ENCODE data around the gene LDHAL6B. TPM values are rescaled to one million over a fixed set of nuclear protein-coding genes. Genes with fewer than 3 reads are reported as not detected.

LDHAL6B gene
- total and polyA plus RNA-seq, 7 experiments from 2014 or later = not detected

- Mint-ChIP-seq H3K4me3 (no peak overlapping the region), H3K4me1 (peaks cover 0 to 12% (median 8%) of the 10 kb centered on the region in 7 donors), H3K36me3 (peaks cover 0 to 34% (median 0%) of the 10 kb centered on the region in 5 donors), H3K27ac (no peak overlapping the region), H3K9me3 (peaks cover 0 to 4% (median 0%) of the 10 kb centered on the region in 11 donors), H3K27me3 (peaks cover 0 to 12% (median 5%) of the 10 kb centered on the region in 5 donors)
- ATAC-seq (no peak), DNase-seq (no peak)
- H3K4me1 ChIP-seq (ENCODE audit: control insufficient read depth in 2 of 2, insufficient read depth in 2 of 2, low read length in 2 of 2) = no peaks in the 10 kb centered on the region
- CTCF ChIA-PET = no interaction called here
- H3K9me3 ChIP-seq (ENCODE audit: control insufficient read depth in 2 of 3, low read length in 3 of 3) = no peaks in the 10 kb centered on the region
- H3K36me3 ChIP-seq (ENCODE audit: control insufficient read depth in 2 of 3, insufficient read depth in 3 of 3, low read length in 3 of 3) = no peaks in the 10 kb centered on the region
- POLR2A ChIA-PET = no interaction called here
- H3K27me3 ChIP-seq (ENCODE audit: control insufficient read depth in 2 of 2, insufficient read depth in 2 of 2, low read length in 2 of 2) = no peaks in the 10 kb centered on the region
- no peak overlapping the region for H3K4me3 ChIP-seq (ENCODE audit: low read length)
- no peak overlapping the region for H3K27ac ChIP-seq (ENCODE audit: low read depth, low read length)
- intact Hi-C loops (cut with micrococcal nuclease) = no loop called here
These were observed 16.4 kb downstream of the LDHAL6B start for GRCh38 chr15:59222906-59223550.

- CTCF ChIA-PET = no interaction called here
These were observed 17.1 kb downstream of the LDHAL6B start for GRCh38 chr15:59223736-59224135.

GRCh38 chr15:59224474-59224873 lies 17.8 kb downstream of the LDHAL6B start:
- Histone ChIP-seq H3K9me3 (ENCODE audit: control insufficient read depth in 2 of 3, low read length in 3 of 3) (no peaks in the 10 kb centered on the region), H3K4me3 (ENCODE audit: low read length) (no peak overlapping the region), H3K4me1 (ENCODE audit: control insufficient read depth in 2 of 2, insufficient read depth in 2 of 2, low read length in 2 of 2) (no peaks in the 10 kb centered on the region), H3K27me3 (ENCODE audit: control insufficient read depth in 2 of 2, insufficient read depth in 2 of 2, low read length in 2 of 2) (no peaks in the 10 kb centered on the region), H3K36me3 (ENCODE audit: control insufficient read depth in 2 of 3, insufficient read depth in 3 of 3, low read length in 3 of 3) (no peaks in the 10 kb centered on the region), H3K27ac (ENCODE audit: low read depth, low read length) (no peak overlapping the region)
- Mint-ChIP-seq H3K9me3 (peaks cover 0 to 4% (median 0%) of the 10 kb centered on the region in 11 donors), H3K4me1 (peaks cover 0 to 12% (median 8%) of the 10 kb centered on the region in 7 donors), H3K27me3 (peaks cover 0 to 12% (median 5%) of the 10 kb centered on the region in 5 donors), H3K4me3 (no peak overlapping the region), H3K36me3 (peaks cover 0 to 26% (median 0%) of the 10 kb centered on the region in 5 donors), H3K27ac (no peak overlapping the region)
- intact Hi-C loops (cut with micrococcal nuclease) = no loop called here
- DNase-seq = no peak
- ChIA-PET CTCF (no interaction called here), POLR2A (no interaction called here)
- no peak for ATAC-seq

More at GRCh38 chr15:59223736-59224135, 17.1 kb downstream of the LDHAL6B start:
- DNase-seq (no peak), ATAC-seq (no peak)
- intact Hi-C loops (cut with micrococcal nuclease) = no loop called here
- no peak overlapping the region for H3K4me3 Mint-ChIP-seq
- POLR2A ChIA-PET = no interaction called here
- Histone ChIP-seq H3K4me1 (ENCODE audit: control insufficient read depth in 2 of 2, insufficient read depth in 2 of 2, low read length in 2 of 2) (no peaks in the 10 kb centered on the region), H3K4me3 (ENCODE audit: low read length) (no peak overlapping the region), H3K27ac (ENCODE audit: low read depth, low read length) (no peak overlapping the region), H3K9me3 (ENCODE audit: control insufficient read depth in 2 of 3, low read length in 3 of 3) (no peaks in the 10 kb centered on the region), H3K27me3 (ENCODE audit: control insufficient read depth in 2 of 2, insufficient read depth in 2 of 2, low read length in 2 of 2) (no peaks in the 10 kb centered on the region), H3K36me3 (ENCODE audit: control insufficient read depth in 2 of 3, insufficient read depth in 3 of 3, low read length in 3 of 3) (no peaks in the 10 kb centered on the region)
- H3K36me3 Mint-ChIP-seq = peaks cover 0 to 29% (median 0%) of the 10 kb centered on the region in 5 donors
- peaks cover 0 to 12% (median 8%) of the 10 kb centered on the region in 7 donors for H3K4me1 Mint-ChIP-seq
- H3K27ac Mint-ChIP-seq = no peak overlapping the region
- peaks cover 0 to 4% (median 0%) of the 10 kb centered on the region in 11 donors for H3K9me3 Mint-ChIP-seq
- peaks cover 0 to 12% (median 5%) of the 10 kb centered on the region in 5 donors for H3K27me3 Mint-ChIP-seq

GRCh38 chr15:59227021-59227420 lies 20.4 kb downstream of the LDHAL6B start:
- Histone ChIP-seq H3K4me3 (ENCODE audit: low read length) (no peak overlapping the region), H3K36me3 (ENCODE audit: control insufficient read depth in 2 of 3, insufficient read depth in 3 of 3, low read length in 3 of 3) (no peaks in the 10 kb centered on the region), H3K4me1 (ENCODE audit: control insufficient read depth in 2 of 2, insufficient read depth in 2 of 2, low read length in 2 of 2) (no peaks in the 10 kb centered on the region), H3K9me3 (ENCODE audit: control insufficient read depth in 2 of 3, low read length in 3 of 3) (no peaks in the 10 kb centered on the region), H3K27ac (ENCODE audit: low read depth, low read length) (no peak overlapping the region), H3K27me3 (ENCODE audit: control insufficient read depth in 2 of 2, insufficient read depth in 2 of 2, low read length in 2 of 2) (no peaks in the 10 kb centered on the region)
- Mint-ChIP-seq H3K4me3 (no peak overlapping the region), H3K4me1 (peaks cover 0 to 9% (median 6%) of the 10 kb centered on the region in 7 donors), H3K27me3 (peaks cover 0 to 12% (median 5%) of the 10 kb centered on the region in 5 donors), H3K27ac (no peak overlapping the region), H3K9me3 (peaks cover 0 to 4% (median 0%) of the 10 kb centered on the region in 11 donors), H3K36me3 (peaks cover 0 to 25% (median 0%) of the 10 kb centered on the region in 5 donors)
- ATAC-seq = no peak
- DNase-seq = no peak
- intact Hi-C loops (cut with micrococcal nuclease) = no loop called here
- CTCF ChIA-PET = no interaction called here
- POLR2A ChIA-PET = no interaction called here

- CTCF ChIA-PET = no interaction called here
- Mint-ChIP-seq H3K9me3 (peaks cover 0 to 4% (median 0%) of the 10 kb centered on the region in 11 donors), H3K27ac (no peak overlapping the region), H3K4me1 (peaks cover 0 to 9% (median 6%) of the 10 kb centered on the region in 7 donors), H3K27me3 (peaks cover 0 to 12% (median 5%) of the 10 kb centered on the region in 5 donors), H3K4me3 (no peak overlapping the region), H3K36me3 (peaks cover 0 to 23% (median 0%) of the 10 kb centered on the region in 5 donors)
- Histone ChIP-seq H3K9me3 (ENCODE audit: control insufficient read depth in 2 of 3, low read length in 3 of 3) (no peaks in the 10 kb centered on the region), H3K4me3 (ENCODE audit: low read length) (no peak overlapping the region), H3K27ac (ENCODE audit: low read depth, low read length) (no peak overlapping the region), H3K4me1 (ENCODE audit: control insufficient read depth in 2 of 2, insufficient read depth in 2 of 2, low read length in 2 of 2) (no peaks in the 10 kb centered on the region), H3K36me3 (ENCODE audit: control insufficient read depth in 2 of 3, insufficient read depth in 3 of 3, low read length in 3 of 3) (no peaks in the 10 kb centered on the region), H3K27me3 (ENCODE audit: control insufficient read depth in 2 of 2, insufficient read depth in 2 of 2, low read length in 2 of 2) (no peaks in the 10 kb centered on the region)
- intact Hi-C loops (cut with micrococcal nuclease) = no loop called here
- POLR2A ChIA-PET = no interaction called here
- DNase-seq (no peak), ATAC-seq (no peak)
These were observed 22.4 kb downstream of the LDHAL6B start for GRCh38 chr15:59229015-59229414.

- intact Hi-C loops (cut with micrococcal nuclease) = no loop called here
- no peaks in the 10 kb centered on the region for H3K27me3 ChIP-seq (ENCODE audit: control insufficient read depth in 2 of 2, insufficient read depth in 2 of 2, low read length in 2 of 2)
- no peak overlapping the region for H3K4me3 ChIP-seq (ENCODE audit: low read length)
- Mint-ChIP-seq H3K36me3 (peaks cover 0 to 20% (median 0%) of the 10 kb centered on the region in 5 donors), H3K4me1 (peaks cover 0 to 9% (median 6%) of the 10 kb centered on the region in 7 donors), H3K27me3 (peaks cover 0 to 12% (median 5%) of the 10 kb centered on the region in 5 donors), H3K27ac (no peak overlapping the region), H3K4me3 (no peak overlapping the region), H3K9me3 (peaks cover 0 to 4% (median 0%) of the 10 kb centered on the region in 11 donors)
- CTCF ChIA-PET = no interaction called here
- H3K36me3 ChIP-seq (ENCODE audit: control insufficient read depth in 2 of 3, insufficient read depth in 3 of 3, low read length in 3 of 3) = no peaks in the 10 kb centered on the region
- POLR2A ChIA-PET = no interaction called here
- ATAC-seq (no peak), DNase-seq (no peak)
- H3K4me1 ChIP-seq (ENCODE audit: control insufficient read depth in 2 of 2, insufficient read depth in 2 of 2, low read length in 2 of 2) = no peaks in the 10 kb centered on the region
- no peaks in the 10 kb centered on the region for H3K9me3 ChIP-seq (ENCODE audit: control insufficient read depth in 2 of 3, low read length in 3 of 3)
- no peak overlapping the region for H3K27ac ChIP-seq (ENCODE audit: low read depth, low read length)
These were observed 22.8 kb downstream of the LDHAL6B start for GRCh38 chr15:59229453-59229852.

GRCh38 chr15:59230531-59231055 lies 23.9 kb downstream of the LDHAL6B start:
- Mint-ChIP-seq H3K4me1 (peaks cover 0 to 9% (median 6%) of the 10 kb centered on the region in 7 donors), H3K27ac (no peak overlapping the region), H3K9me3 (peaks cover 0 to 4% (median 0%) of the 10 kb centered on the region in 11 donors), H3K27me3 (peaks cover 0 to 6% (median 0%) of the 10 kb centered on the region in 5 donors), H3K36me3 (peaks cover 0 to 19% (median 0%) of the 10 kb centered on the region in 5 donors), H3K4me3 (no peak overlapping the region)
- no peak for DNase-seq
- Histone ChIP-seq H3K27me3 (ENCODE audit: control insufficient read depth in 2 of 2, insufficient read depth in 2 of 2, low read length in 2 of 2) (no peaks in the 10 kb centered on the region), H3K4me3 (ENCODE audit: low read length) (no peak overlapping the region), H3K9me3 (ENCODE audit: control insufficient read depth in 2 of 3, low read length in 3 of 3) (no peaks in the 10 kb centered on the region), H3K36me3 (ENCODE audit: control insufficient read depth in 2 of 3, insufficient read depth in 3 of 3, low read length in 3 of 3) (no peaks in the 10 kb centered on the region), H3K27ac (ENCODE audit: low read depth, low read length) (no peak overlapping the region), H3K4me1 (ENCODE audit: control insufficient read depth in 2 of 2, insufficient read depth in 2 of 2, low read length in 2 of 2) (no peaks in the 10 kb centered on the region)
- ChIA-PET CTCF (no interaction called here), POLR2A (no interaction called here)
- intact Hi-C loops (cut with micrococcal nuclease) = no loop called here
- no peak for ATAC-seq

Data from naive thymus-derived CD4-positive, alpha-beta T cell (primary cell).